ENCODE measurements around the gene SCNM1.

GRCh38 chr1:151146072-151146411, 19.9 kb upstream of the SCNM1 start:
- TF ChIP-seq EZH2 (IDR thresholded peaks at IDR 0.05; ENCODE audit: insufficient read depth, low read length) (no peak), CTCF (IDR thresholded peaks at IDR 0.05; ENCODE audit: insufficient read depth, low read depth, low read length) (no peak)
